NCI-H2081 treated with DMSO at 0.1 percent for 48 hours (cell line): ENCODE results near the gene PALD1.

Experiments
- DNase-seq: peaks from one replicate; lab custom pipeline; 2025; lab: John Stamatoyannopoulos, UW

PALD1 gene

GRCh38 chr10:70458329-70459060 is 20.1 kb upstream of the PALD1 start:
- DNase-seq, result no peak

GRCh38 chr10:70459061-70459773 is 19.4 kb upstream of the PALD1 start:
- no peak for DNase-seq

GRCh38 chr10:70459774-70460490 is 18.6 kb upstream of the PALD1 start:
- no peak for DNase-seq

GRCh38 chr10:70461397-70462348 is 16.9 kb upstream of the PALD1 start:
- DNase-seq, result no peak

GRCh38 chr10:70462349-70462984 is 16.1 kb upstream of the PALD1 start:
- peak; percentile 52 for DNase-seq

- no peak for DNase-seq
These were observed 13.3 kb upstream of the PALD1 start for GRCh38 chr10:70465278-70465677.

GRCh38 chr10:70465832-70466231 is 12.7 kb upstream of the PALD1 start:
- DNase-seq, result no peak

- DNase-seq, result no peak
These were observed 11.6 kb upstream of the PALD1 start for GRCh38 chr10:70466951-70467350.

- DNase-seq, result no peak
These were observed 5.6 kb upstream of the PALD1 start for GRCh38 chr10:70472799-70473454.

- DNase-seq, result no peak
These were observed 3.8 kb upstream of the PALD1 start for GRCh38 chr10:70474780-70475179.

- no peak for DNase-seq
These were observed 2.9 kb upstream of the PALD1 start for GRCh38 chr10:70475661-70476060.

- no peak for DNase-seq
These were observed 2.1 kb upstream of the PALD1 start for GRCh38 chr10:70476249-70477035.

GRCh38 chr10:70477661-70478162 is 855 bp upstream of the PALD1 start:
- no peak for DNase-seq

GRCh38 chr10:70479165-70479581 is 606 bp downstream of the PALD1 start:
- no peak for DNase-seq

GRCh38 chr10:70479626-70480238 is 1.2 kb downstream of the PALD1 start:
- no peak for DNase-seq

- no peak for DNase-seq
These were observed 1.8 kb downstream of the PALD1 start for GRCh38 chr10:70480239-70480861.

- DNase-seq, result no peak
These were observed 2.5 kb downstream of the PALD1 start for GRCh38 chr10:70481105-70481504.

- no peak for DNase-seq
These were observed 3.4 kb downstream of the PALD1 start for GRCh38 chr10:70481831-70482530.
